Measurements from ENCODE around the gene KIF2A.

Gene KIF2A

GRCh38 chr5:62312674-62313073 is 6.7 kb downstream of the KIF2A start:
- no peak overlapping the region for H3K4me3 ChIP-seq (ENCODE audit: low read length)
- H3K9me3 ChIP-seq (ENCODE audit: insufficient read depth, low read depth, low read length), result no peaks in the 10 kb centered on the region
- no peak overlapping the region for H3K9ac ChIP-seq (ENCODE audit: low read depth, low read length)
- H3K4me1 ChIP-seq (ENCODE audit: insufficient read depth, low read length), result peaks cover 10% of the 10 kb centered on the region
- H3K36me3 ChIP-seq (ENCODE audit: insufficient read depth, low read depth, low read length), result peaks cover 21% of the 10 kb centered on the region; the same call in 1 of the 2 replicates
- H3K27me3 ChIP-seq (ENCODE audit: insufficient read depth, low read length), result no peaks in the 10 kb centered on the region
- H3K27ac ChIP-seq (ENCODE audit: low read length), result no peak overlapping the region

GRCh38 chr5:62314213-62314830 is 8.3 kb downstream of the KIF2A start:
- peaks cover 10% of the 10 kb centered on the region for H3K4me1 ChIP-seq (ENCODE audit: insufficient read depth, low read length)
- H3K9me3 ChIP-seq (ENCODE audit: insufficient read depth, low read depth, low read length), result no peaks in the 10 kb centered on the region
- H3K4me3 ChIP-seq (ENCODE audit: low read length), result no peak overlapping the region
- H3K9ac ChIP-seq (ENCODE audit: low read depth, low read length), result no peak overlapping the region
- no peaks in the 10 kb centered on the region for H3K27me3 ChIP-seq (ENCODE audit: insufficient read depth, low read length)
- H3K36me3 ChIP-seq (ENCODE audit: insufficient read depth, low read depth, low read length), result peaks cover 18% of the 10 kb centered on the region; the same call in 1 of the 2 replicates
- no peak overlapping the region for H3K27ac ChIP-seq (ENCODE audit: low read length)

- Histone ChIP-seq H3K4me3 (ENCODE audit: low read length) (no peak overlapping the region), H3K27ac (ENCODE audit: low read length) (no peak overlapping the region), H3K9me3 (ENCODE audit: insufficient read depth, low read depth, low read length) (no peaks in the 10 kb centered on the region), H3K9ac (ENCODE audit: low read depth, low read length) (no peak overlapping the region), H3K36me3 (ENCODE audit: insufficient read depth, low read depth, low read length) (peaks cover 14% of the 10 kb centered on the region; the same call in 1 of the 2 replicates), H3K4me1 (ENCODE audit: insufficient read depth, low read length) (peaks cover 10% of the 10 kb centered on the region), H3K27me3 (ENCODE audit: insufficient read depth, low read length) (no peaks in the 10 kb centered on the region)
Measured at GRCh38 chr5:62315376-62316175, 9.6 kb downstream of the KIF2A start.

- Histone ChIP-seq H3K36me3 (ENCODE audit: insufficient read depth, low read depth, low read length) (peaks cover 17% of the 10 kb centered on the region; the same call in 1 of the 2 replicates), H3K9ac (ENCODE audit: low read depth, low read length) (no peak overlapping the region)
Measured at GRCh38 chr5:62316176-62316502, 10.1 kb downstream of the KIF2A start.

GRCh38 chr5:62317810-62318209 is 11.8 kb downstream of the KIF2A start:
- Histone ChIP-seq H3K9me3 (ENCODE audit: insufficient read depth, low read depth, low read length) (no peaks in the 10 kb centered on the region), H3K9ac (ENCODE audit: low read depth, low read length) (no peak overlapping the region), H3K27me3 (ENCODE audit: insufficient read depth, low read length) (no peaks in the 10 kb centered on the region), H3K4me1 (ENCODE audit: insufficient read depth, low read length) (peaks cover 10% of the 10 kb centered on the region), H3K4me3 (ENCODE audit: low read length) (no peak overlapping the region), H3K27ac (ENCODE audit: low read length) (no peak overlapping the region), H3K36me3 (ENCODE audit: insufficient read depth, low read depth, low read length) (peaks cover 22% of the 10 kb centered on the region; the same call in 1 of the 2 replicates)

More at GRCh38 chr5:62316176-62316502, 10.1 kb downstream of the KIF2A start:
- H3K27me3 ChIP-seq (ENCODE audit: insufficient read depth, low read length), result no peaks in the 10 kb centered on the region
- no peaks in the 10 kb centered on the region for H3K9me3 ChIP-seq (ENCODE audit: insufficient read depth, low read depth, low read length)
- peaks cover 10% of the 10 kb centered on the region for H3K4me1 ChIP-seq (ENCODE audit: insufficient read depth, low read length)
- no peak overlapping the region for H3K27ac ChIP-seq (ENCODE audit: low read length)
- H3K4me3 ChIP-seq (ENCODE audit: low read length), result no peak overlapping the region

GRCh38 chr5:62322484-62322883 is 16.5 kb downstream of the KIF2A start:
- Histone ChIP-seq H3K36me3 (ENCODE audit: insufficient read depth, low read depth, low read length) (peaks cover 18% of the 10 kb centered on the region; the same call in 1 of the 2 replicates), H3K4me3 (ENCODE audit: low read length) (no peak overlapping the region), H3K4me1 (ENCODE audit: insufficient read depth, low read length) (no peaks in the 10 kb centered on the region), H3K27ac (ENCODE audit: low read length) (no peak overlapping the region), H3K27me3 (ENCODE audit: insufficient read depth, low read length) (no peaks in the 10 kb centered on the region), H3K9ac (ENCODE audit: low read depth, low read length) (no peak overlapping the region), H3K9me3 (ENCODE audit: insufficient read depth, low read depth, low read length) (no peaks in the 10 kb centered on the region)

- Histone ChIP-seq H3K4me3 (ENCODE audit: low read length) (no peak overlapping the region), H3K36me3 (ENCODE audit: insufficient read depth, low read depth, low read length) (peaks cover 13% of the 10 kb centered on the region; the same call in 1 of the 2 replicates), H3K9ac (ENCODE audit: low read depth, low read length) (no peak overlapping the region), H3K27me3 (ENCODE audit: insufficient read depth, low read length) (no peaks in the 10 kb centered on the region), H3K4me1 (ENCODE audit: insufficient read depth, low read length) (no peaks in the 10 kb centered on the region), H3K9me3 (ENCODE audit: insufficient read depth, low read depth, low read length) (no peaks in the 10 kb centered on the region), H3K27ac (ENCODE audit: low read length) (no peak overlapping the region)
Measured at GRCh38 chr5:62326302-62326701, 20.3 kb downstream of the KIF2A start.

GRCh38 chr5:62326702-62327101 is 20.7 kb downstream of the KIF2A start:
- H3K9me3 ChIP-seq (ENCODE audit: insufficient read depth, low read depth, low read length), result no peaks in the 10 kb centered on the region
- no peaks in the 10 kb centered on the region for H3K4me1 ChIP-seq (ENCODE audit: insufficient read depth, low read length)
- peaks cover 9% of the 10 kb centered on the region; the same call in 1 of the 2 replicates for H3K36me3 ChIP-seq (ENCODE audit: insufficient read depth, low read depth, low read length)
- H3K4me3 ChIP-seq (ENCODE audit: low read length), result no peak overlapping the region
- H3K27ac ChIP-seq (ENCODE audit: low read length), result no peak overlapping the region
- H3K27me3 ChIP-seq (ENCODE audit: insufficient read depth, low read length), result no peaks in the 10 kb centered on the region
- H3K9ac ChIP-seq (ENCODE audit: low read depth, low read length), result no peak overlapping the region

- Histone ChIP-seq H3K9me3 (ENCODE audit: insufficient read depth, low read depth, low read length) (no peaks in the 10 kb centered on the region), H3K27ac (ENCODE audit: low read length) (no peak overlapping the region)
Measured at GRCh38 chr5:62327138-62328053, 21.4 kb downstream of the KIF2A start.

GRCh38 chr5:62328772-62329491 is 22.9 kb downstream of the KIF2A start:
- H3K9me3 ChIP-seq (ENCODE audit: insufficient read depth, low read depth, low read length), result no peaks in the 10 kb centered on the region
- H3K9ac ChIP-seq (ENCODE audit: low read depth, low read length), result no peak overlapping the region
- H3K27me3 ChIP-seq (ENCODE audit: insufficient read depth, low read length), result no peaks in the 10 kb centered on the region
- no peak overlapping the region for H3K4me3 ChIP-seq (ENCODE audit: low read length)
- H3K4me1 ChIP-seq (ENCODE audit: insufficient read depth, low read length), result no peaks in the 10 kb centered on the region
- H3K27ac ChIP-seq (ENCODE audit: low read length), result no peak overlapping the region
- no peaks in the 10 kb centered on the region for H3K36me3 ChIP-seq (ENCODE audit: insufficient read depth, low read depth, low read length)

More at GRCh38 chr5:62327138-62328053, 21.4 kb downstream of the KIF2A start:
- H3K9ac ChIP-seq (ENCODE audit: low read depth, low read length), result no peak overlapping the region
- H3K36me3 ChIP-seq (ENCODE audit: insufficient read depth, low read depth, low read length), result peaks cover 2% of the 10 kb centered on the region; the same call in 1 of the 2 replicates
- H3K27me3 ChIP-seq (ENCODE audit: insufficient read depth, low read length), result no peaks in the 10 kb centered on the region
- no peak overlapping the region for H3K4me3 ChIP-seq (ENCODE audit: low read length)
- H3K4me1 ChIP-seq (ENCODE audit: insufficient read depth, low read length), result no peaks in the 10 kb centered on the region

- Histone ChIP-seq H3K9me3 (ENCODE audit: insufficient read depth, low read depth, low read length) (no peaks in the 10 kb centered on the region), H3K4me1 (ENCODE audit: insufficient read depth, low read length) (no peaks in the 10 kb centered on the region), H3K27ac (ENCODE audit: low read length) (no peak overlapping the region), H3K36me3 (ENCODE audit: insufficient read depth, low read depth, low read length) (no peaks in the 10 kb centered on the region), H3K9ac (ENCODE audit: low read depth, low read length) (no peak overlapping the region), H3K27me3 (ENCODE audit: insufficient read depth, low read length) (no peaks in the 10 kb centered on the region), H3K4me3 (ENCODE audit: low read length) (no peak overlapping the region)
Measured at GRCh38 chr5:62330302-62330701, 24.3 kb downstream of the KIF2A start.
